Islet of Langerhans (tissue), 1 donor: Measurements from ENCODE around the gene RAB17.

Source experiments
- FAIRE-seq: peaks from one replicate; lab custom pipeline; 2011; peaks lifted over from hg19 to GRCh38; lab: Jason Lieb, UNC

Gene RAB17

GRCh38 chr2:237536617-237537016 is 53.9 kb downstream of the RAB17 start:
- no peak for FAIRE-seq

DNA sequence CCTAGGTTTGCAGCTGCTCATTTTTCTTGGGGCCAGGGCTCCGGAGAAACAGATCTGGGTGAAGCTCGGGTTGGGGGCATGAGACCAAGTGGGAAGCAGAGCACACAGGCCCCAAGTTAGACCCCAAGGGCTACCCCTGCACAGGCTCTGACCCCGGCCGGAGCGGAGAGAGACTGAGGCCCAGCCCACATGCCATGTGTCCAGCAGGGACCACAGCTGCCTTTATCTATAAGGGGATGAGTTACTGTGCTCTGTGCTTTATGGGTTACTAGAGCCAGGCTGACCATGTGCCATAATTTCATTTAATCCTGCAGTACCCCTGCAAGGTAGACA is 54.5 kb downstream of the RAB17 start:
- no peak for FAIRE-seq

- no peak for FAIRE-seq
Measured at GRCh38 chr2:237535385-237536082, 55.0 kb downstream of the RAB17 start.

DNA sequence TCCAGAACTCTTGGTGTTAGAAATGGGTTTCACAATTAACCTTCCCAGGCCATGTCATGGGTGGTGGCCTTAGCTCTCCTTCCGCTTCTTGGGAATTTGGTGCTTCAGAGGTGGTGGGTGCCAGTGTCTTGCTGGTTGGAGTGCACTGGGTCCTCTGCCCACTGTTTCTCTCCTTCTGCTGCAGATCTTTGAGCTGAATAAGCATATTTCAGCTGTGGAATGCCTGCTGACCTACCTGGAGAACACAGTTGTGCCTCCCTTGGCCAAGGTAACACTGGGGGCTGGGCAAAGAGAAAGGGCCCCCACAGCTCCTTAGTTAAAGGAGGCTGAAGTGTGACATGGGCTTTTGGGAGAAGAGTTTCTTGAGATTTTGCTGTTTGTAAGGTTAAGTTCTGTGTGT is 56.2 kb downstream of the RAB17 start:
- no peak for FAIRE-seq

DNA sequence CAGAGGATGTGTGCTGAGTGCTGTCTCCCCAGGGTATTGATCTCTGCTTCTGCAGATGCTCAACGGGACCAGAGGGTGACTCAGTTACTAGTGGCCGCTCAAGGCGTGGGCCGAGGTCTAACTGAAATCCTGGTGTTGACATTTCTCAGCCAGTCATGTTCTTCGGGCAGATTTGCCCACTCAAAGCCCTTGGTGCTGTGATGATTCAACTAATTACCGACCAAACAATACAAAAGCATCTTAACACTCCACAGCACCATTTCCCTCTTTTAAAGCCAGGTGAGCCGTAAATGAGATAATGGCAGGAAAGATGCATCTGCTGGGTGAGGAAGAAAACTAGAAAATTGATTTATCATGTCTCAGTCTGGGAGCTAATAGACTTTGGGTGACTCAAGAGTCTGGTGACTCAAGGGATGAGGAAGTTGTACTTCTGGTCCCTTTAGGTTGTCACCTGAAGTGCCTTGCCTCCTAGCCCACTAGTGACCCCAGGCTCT is 56.8 kb downstream of the RAB17 start:
- FAIRE-seq, result peak; percentile 79

DNA sequence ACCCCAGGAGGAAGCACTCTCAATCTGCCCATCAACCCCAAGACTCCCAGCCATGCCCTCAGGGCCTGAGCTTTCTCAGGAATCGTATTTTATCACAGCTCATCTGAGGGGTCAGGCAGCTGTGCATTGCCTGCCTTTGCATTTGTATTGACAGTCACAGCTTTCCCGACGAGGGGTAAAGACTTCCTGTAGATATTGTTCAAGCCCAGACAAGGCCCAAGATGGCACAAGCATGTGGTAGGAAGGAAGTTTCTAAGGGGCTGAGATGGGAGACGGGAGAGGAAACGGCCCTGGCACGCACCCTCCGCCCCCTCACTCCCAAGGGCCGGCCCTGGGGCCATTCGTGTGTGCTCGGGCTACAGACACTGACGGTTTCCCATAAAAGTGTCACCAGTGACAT is 58.4 kb downstream of the RAB17 start:
- FAIRE-seq, result no peak

- FAIRE-seq, result no peak
Measured at GRCh38 chr2:237530472-237531433, 59.8 kb downstream of the RAB17 start.

DNA sequence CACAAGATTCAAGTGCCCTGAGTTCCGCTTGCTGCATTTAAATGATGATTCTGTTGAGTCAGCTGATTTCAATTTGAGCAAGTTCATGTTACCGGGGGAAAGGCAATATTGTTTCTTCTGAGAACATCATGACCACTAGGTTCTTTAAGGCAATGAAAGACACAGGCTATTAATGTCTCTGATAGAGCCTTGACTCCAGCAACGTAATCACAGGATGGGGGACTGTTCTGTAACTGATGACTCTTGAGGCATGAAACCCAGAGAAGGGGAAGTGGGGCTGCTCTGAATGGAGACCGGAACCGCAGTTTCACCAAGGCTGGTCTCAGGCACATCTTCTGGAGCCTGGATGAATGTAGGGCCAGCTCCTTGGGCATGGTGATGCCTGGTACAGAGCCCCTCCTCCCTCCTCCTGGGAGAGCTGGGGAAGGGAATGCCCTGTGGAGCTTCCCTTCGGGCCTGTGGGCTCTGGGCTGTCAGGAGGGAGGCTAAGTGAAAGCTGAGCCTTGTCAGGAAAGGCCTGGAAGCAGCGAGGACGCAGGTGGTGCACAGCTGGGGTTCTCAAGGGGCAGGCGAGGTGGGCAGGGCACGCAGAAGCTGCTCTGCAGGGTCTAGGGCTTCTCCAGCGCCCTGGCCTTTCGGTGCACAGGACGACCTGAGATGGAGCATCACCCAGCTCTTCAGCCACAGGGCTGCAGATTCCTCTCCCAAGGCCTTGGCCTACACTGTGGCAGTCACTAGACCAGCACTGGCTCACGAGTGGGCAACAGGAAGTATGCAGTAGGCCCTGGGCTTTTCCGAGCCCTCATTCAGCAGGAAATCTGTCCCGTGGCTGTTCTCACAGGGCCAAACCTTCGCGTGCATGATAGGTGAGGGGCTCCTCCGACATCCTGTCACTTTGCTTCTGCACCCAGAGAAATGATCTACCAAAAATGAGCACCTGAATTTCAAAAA is 60.8 kb downstream of the RAB17 start:
- no peak for FAIRE-seq

DNA sequence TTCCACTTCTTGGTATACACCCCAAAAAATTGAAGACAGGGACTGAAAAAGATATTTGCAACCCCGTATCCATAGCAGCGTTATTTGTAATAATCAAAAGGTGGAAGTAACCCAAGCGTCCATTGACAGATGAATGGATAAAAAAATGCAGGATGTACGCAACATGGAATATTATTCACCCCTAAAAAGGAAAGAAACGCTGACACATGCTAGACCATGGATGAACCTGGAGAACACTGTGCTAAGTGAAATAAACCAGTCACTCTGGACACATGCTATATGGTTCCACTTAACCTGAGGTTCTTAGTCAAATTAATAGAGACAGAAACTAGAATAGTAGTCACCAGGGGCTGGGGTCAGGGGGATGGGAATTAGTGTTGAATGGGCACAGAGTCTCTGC is 62.8 kb downstream of the RAB17 start:
- FAIRE-seq, result no peak

DNA sequence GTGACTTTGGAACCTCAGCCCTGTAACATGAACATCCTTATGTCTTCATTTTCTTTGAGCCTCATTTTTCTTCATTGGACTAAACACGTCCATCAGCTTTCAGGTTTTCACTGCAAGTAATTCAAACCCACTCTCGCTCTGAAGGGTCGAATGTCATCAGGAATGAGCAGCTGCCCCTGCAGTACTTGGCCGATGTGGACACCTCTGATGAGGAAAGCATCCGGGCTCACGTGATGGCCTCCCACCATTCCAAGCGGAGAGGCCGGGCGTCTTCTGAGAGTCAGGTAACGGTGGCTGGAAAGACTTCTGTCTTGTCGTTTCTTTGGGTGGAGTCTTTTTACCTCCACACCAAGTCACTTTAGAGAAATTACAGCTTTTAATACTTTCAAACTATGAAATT is 63.3 kb downstream of the RAB17 start:
- no peak for FAIRE-seq

DNA sequence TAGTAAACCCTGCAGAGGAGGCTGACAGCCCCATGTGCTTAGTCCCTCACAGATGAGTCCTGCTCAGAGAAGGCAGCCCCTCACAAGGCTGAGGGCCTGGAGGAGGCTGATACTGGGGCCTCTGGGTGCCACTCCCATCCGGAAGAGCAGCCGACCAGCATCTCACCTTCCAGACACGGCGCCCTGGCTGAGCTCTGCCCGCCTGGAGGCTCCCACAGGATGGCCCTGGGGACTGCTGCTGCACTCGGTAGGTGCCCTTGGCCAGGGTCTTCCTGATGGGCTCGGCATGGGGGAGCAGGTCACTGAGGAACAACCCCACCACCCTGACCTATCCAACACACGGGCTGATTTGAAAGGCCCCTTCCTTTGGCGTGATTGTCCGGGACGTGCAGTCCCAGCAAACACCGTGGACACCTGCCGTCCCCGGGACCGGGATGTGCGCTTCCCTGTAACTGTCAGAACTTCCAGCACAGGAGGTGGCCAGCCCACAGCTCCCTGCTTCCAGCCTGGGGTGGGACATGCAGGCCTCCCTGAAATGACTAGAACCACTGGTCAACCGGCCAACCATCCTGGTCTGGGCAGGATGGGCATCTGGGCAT is 64.9 kb downstream of the RAB17 start:
- FAIRE-seq, result no peak

DNA sequence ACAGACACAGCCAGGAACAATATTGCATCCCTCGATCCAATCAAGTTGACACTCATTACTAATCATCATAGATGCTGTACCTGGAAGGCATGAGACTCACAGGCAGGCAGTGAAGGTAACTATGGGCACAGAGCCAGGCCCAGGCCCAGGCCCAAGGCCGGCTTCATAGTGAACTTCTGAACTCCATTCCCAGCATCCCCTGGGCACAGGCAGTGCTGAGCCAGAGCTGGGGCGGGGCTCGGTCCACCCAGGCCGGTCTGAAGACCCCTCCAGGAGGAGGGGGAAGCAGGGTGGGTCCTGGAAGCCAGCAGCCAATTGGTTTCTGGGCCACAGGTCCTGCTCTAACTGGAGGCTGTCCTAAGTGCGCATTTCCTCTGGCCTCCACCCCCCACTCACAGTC is 65.9 kb downstream of the RAB17 start:
- FAIRE-seq, result no peak
